Erythroblast (primary cell): ENCODE data around the gene GNS.

Experiments used
- GATA1 ChIP-seq: IDR thresholded peaks from 2 replicates; pipeline ENCODE4 v1.6.1; 2011; ENCODE audit warnings: low read depth, mild to moderate bottlenecking, control low read depth, low read length, moderate library complexity
- POLR2A ChIP-seq: IDR thresholded peaks from 2 replicates; pipeline ENCODE4 v1.6.1; 2011; ENCODE audit warnings: mild to moderate bottlenecking, low read length

- TF ChIP-seq POLR2A = no peak
- no peak for TF ChIP-seq GATA1
These were observed 36.4 kb downstream of the GNS start for GRCh38 chr12:64722835-64723234.
